Motor neuron (in vitro differentiated cells): Measurements from ENCODE around the gene SLC4A1AP. TPM values are rescaled to one million over a fixed set of nuclear protein-coding genes. Genes with fewer than 3 reads are reported as not detected.

Experiments used
- ATAC-seq, 8 experiments: fragments of 200-7000 bp; cut with Tn5 transposase; replicated peaks in 6 of 8; 2 replicates each; pipeline ENCODE4 v1.8.0; 2021; ENCODE audit warnings: mild to moderate bottlenecking in 8 of 8, moderate library complexity in 8 of 8
- H3K27ac ChIP-seq, 2 donors: fragments of 250-450 bp; sonication (Bioruptor Pico); 2 replicates each; pipeline ENCODE4 v1.9.0; 2021; ENCODE audit warnings: antibody characterized with exemption in 2 of 2, mild to moderate bottlenecking in 2 of 2, moderate library complexity in 1 of 2
- H3K4me1 ChIP-seq, 2 donors: fragments of 250-450 bp; sonication (Bioruptor Pico); replicated peaks in 1 of 2; 2 replicates each; pipeline ENCODE4 v1.6.1; 2021; ENCODE audit warnings: antibody characterized with exemption in 2 of 2, mild to moderate bottlenecking in 2 of 2, moderate library complexity in 1 of 2
- H3K4me3 ChIP-seq, 5 donors: fragments of 250-450 bp; sonication (Bioruptor Pico); 2 replicates each; pipeline ENCODE4 v1.9.0; 2021; ENCODE audit warnings: antibody characterized with exemption in 5 of 5, mild to moderate bottlenecking in 5 of 5, moderate library complexity in 4 of 5
- WGBS, 10 experiments: fragments of 450-650 bp; shearing (Covaris generic); methylation state at CpG; one replicate each; pipeline ENCODE4 v1.0.0; 2022; 5-methylcytosine and 5-hydroxymethylcytosine counted together
- in situ Hi-C, 9 experiments: fragments of 400-800 bp; cut with MboI; loops; one replicate each; pipeline ENCODE4 v1.15.0; 2021; ENCODE audit warnings: low sequenced_read_pairs in 9 of 9, low pct_unique_long_range_greater_than_20kb in 2 of 9; ENCODE audit not compliant: unreplicated experiment in 9 of 9
- total RNA-seq, 8 experiments: library from RNA; unstranded; fragments of 300-600 nt; gene quantifications; 2 replicates each; pipeline versions ENCODE4 v1.2.3 to v1.2.4, GENCODE V29; 2022

Gene SLC4A1AP
- total RNA-seq, 8 experiments from 2014 or later, result 26.3 to 35.6 (median 29.9) TPM

GRCh38 chr2:27717070-27717795, 53.5 kb downstream of the SLC4A1AP start:
- 21 to 90% (median 63%) methylated on average over 1 to 6 of the region's 9 CpGs for WGBS, 10 experiments
- in situ Hi-C loops, result loop anchor here in 3 of 9 experiments (10.0 to 25.0 kb wide), 2 partner anchors 670 to 678 kb away; partner anchors contain the start of gene FOSL2 (in 3 of the 3)
- Histone ChIP-seq H3K27ac (no peak overlapping the region), H3K4me3 (no peak overlapping the region), H3K4me1 (no peaks in the 10 kb centered on the region)
- peak in 3 of 8 experiments; percentile 52 to 81 (median 80) for ATAC-seq

GRCh38 chr2:27720004-27720551, 56.4 kb downstream of the SLC4A1AP start:
- in situ Hi-C loops, result loop anchor here in 2 of 9 experiments (25.0 kb wide), 1 partner anchor 667 kb away; the partner anchor contains the start of gene FOSL2 (in 2 of the 2)
- peak in 7 of 8 experiments; percentile 4 to 84 (median 71) for ATAC-seq

GRCh38 chr2:27721335-27721734, 57.6 kb downstream of the SLC4A1AP start:
- Histone ChIP-seq H3K4me1 (peaks cover 12 to 15% of the 10 kb centered on the region in 2 donors), H3K4me3 (no peak overlapping the region), H3K27ac (no peak overlapping the region)
- 73 to 100% (median 83%) methylated on average over 1 to 6 of the region's 8 CpGs; no CpG with 5 or more reads in 4 of the 10 experiments for WGBS, 10 experiments
- no peak for ATAC-seq
- in situ Hi-C loops, result loop anchor here in 2 of 9 experiments (25.0 kb wide), 1 partner anchor 666 kb away; the partner anchor contains the start of gene FOSL2 (in 2 of the 2)

More at GRCh38 chr2:27720004-27720551, 56.4 kb downstream of the SLC4A1AP start:
- H3K4me3 ChIP-seq, result no peak overlapping the region
- peaks cover 9 to 15% of the 10 kb centered on the region in 2 donors for H3K4me1 ChIP-seq
- no peak overlapping the region for H3K27ac ChIP-seq
- 0 to 53% (median 19%) methylated on average over 1 to 3 of the region's 7 CpGs; no CpG with 5 or more reads in 6 of the 10 experiments for WGBS, 10 experiments

- Histone ChIP-seq H3K4me1 (peaks cover 12 to 15% of the 10 kb centered on the region in 2 donors), H3K27ac (no peak overlapping the region), H3K4me3 (no peak overlapping the region)
- ATAC-seq, result no peak
- WGBS, 10 experiments, result 100% methylated on average over 1 of the region's 2 CpGs; no CpG with 5 or more reads in 8 of the 10 experiments
- in situ Hi-C loops, result loop anchor here in 2 of 9 experiments (25.0 kb wide), 1 partner anchor 665 kb away; the partner anchor contains the start of gene FOSL2 (in 2 of the 2)
These were observed 58.3 kb downstream of the SLC4A1AP start for GRCh38 chr2:27721884-27722485.

- WGBS, 10 experiments, result 0 to 65% (median 4%) methylated on average over 1 to 7 of the region's 11 CpGs; no CpG with 5 or more reads in 2 of the 10 experiments
- ATAC-seq, result peak; percentile 21 to 88 (median 28)
- in situ Hi-C loops, result loop anchor here in 2 of 9 experiments (25.0 kb wide), 1 partner anchor 664 kb away; the partner anchor contains the start of gene FOSL2 (in 2 of the 2)
These were observed 59.9 kb downstream of the SLC4A1AP start for GRCh38 chr2:27723372-27724144.

GRCh38 chr2:27724191-27724590, 60.5 kb downstream of the SLC4A1AP start:
- in situ Hi-C loops, result loop anchor here in 2 of 9 experiments (25.0 kb wide), 1 partner anchor 663 kb away; the partner anchor contains the start of gene FOSL2 (in 2 of the 2)
- WGBS, 10 experiments, result 46 to 100% (median 73%) methylated on average over 1 to 2 of the region's 3 CpGs; no CpG with 5 or more reads in 6 of the 10 experiments
- peaks cover 12 to 15% of the 10 kb centered on the region in 2 donors for H3K4me1 ChIP-seq
- H3K4me3 ChIP-seq, result no peak overlapping the region
- peak in 5 of 8 experiments; percentile 4 to 25 (median 6) for ATAC-seq
- no peak overlapping the region for H3K27ac ChIP-seq

More at GRCh38 chr2:27723372-27724144, 59.9 kb downstream of the SLC4A1AP start:
- H3K4me1 ChIP-seq, result peaks cover 12 to 15% of the 10 kb centered on the region in 2 donors
- no peak overlapping the region for H3K27ac ChIP-seq
- no peak overlapping the region for H3K4me3 ChIP-seq

GRCh38 chr2:27724905-27725701, 61.4 kb downstream of the SLC4A1AP start:
- 46 to 80% (median 61%) methylated on average over 1 to 5 of the region's 5 CpGs for WGBS, 10 experiments
- Histone ChIP-seq H3K4me1 (peaks cover 12 to 15% of the 10 kb centered on the region in 2 donors), H3K27ac (no peak overlapping the region), H3K4me3 (no peak overlapping the region)
- peak in 4 of 8 experiments; percentile 7 to 74 (median 30) for ATAC-seq
- in situ Hi-C loops, result loop anchor here in 3 of 9 experiments (25.0 kb wide), 2 partner anchors 662 to 687 kb away; partner anchors contain the start of gene FOSL2 (in 2 of the 3)

GRCh38 chr2:27727257-27727656, 63.6 kb downstream of the SLC4A1AP start:
- in situ Hi-C loops, result loop anchor here in 1 of 9 experiments (25.0 kb wide), 1 partner anchor 685 kb away; no protein-coding TSS in a partner anchor
- Histone ChIP-seq H3K4me1 (peaks cover 12 to 15% of the 10 kb centered on the region in 2 donors), H3K27ac (no peak overlapping the region), H3K4me3 (no peak overlapping the region)
- WGBS, 10 experiments, result 80 to 100% (median 84%) methylated on average over 2 to 6 of the region's 9 CpGs; no CpG with 5 or more reads in 3 of the 10 experiments
- ATAC-seq, result no peak

GRCh38 chr2:27728081-27728858, 64.6 kb downstream of the SLC4A1AP start:
- WGBS, 10 experiments, result 0 to 90% (median 74%) methylated on average over 1 to 3 of the region's 5 CpGs; no CpG with 5 or more reads in 4 of the 10 experiments
- Histone ChIP-seq H3K4me3 (no peak overlapping the region), H3K27ac (no peak overlapping the region), H3K4me1 (peaks cover 12 to 15% of the 10 kb centered on the region in 2 donors)
- in situ Hi-C loops, result loop anchor here in 1 of 9 experiments (25.0 kb wide), 1 partner anchor 684 kb away; no protein-coding TSS in a partner anchor
- ATAC-seq, result peak in 2 of 8 experiments; percentile 16 to 29

GRCh38 chr2:27729198-27729597, 65.5 kb downstream of the SLC4A1AP start:
- in situ Hi-C loops, result loop anchor here in 1 of 9 experiments (25.0 kb wide), 1 partner anchor 683 kb away; no protein-coding TSS in a partner anchor
- no peak overlapping the region for H3K4me3 ChIP-seq
- WGBS, 10 experiments, result 50 to 80% (median 62%) methylated on average over 1 to 4 of the region's 4 CpGs; no CpG with 5 or more reads in 5 of the 10 experiments
- H3K4me1 ChIP-seq, result peaks cover 6 to 7% of the 10 kb centered on the region in 2 donors
- H3K27ac ChIP-seq, result no peak overlapping the region
- no peak for ATAC-seq
